Omental fat pad (tissue), 4 donors: ENCODE measurements around the gene GALNT17. TPM values are rescaled to one million over a fixed set of nuclear protein-coding genes. Genes with fewer than 3 reads are reported as not detected.

Experiments used
- ATAC-seq: fragments of 150-250 bp; one replicate; pipeline ENCODE4 v1.9.1; 2016; ENCODE audit warnings: mild to moderate bottlenecking, moderate library complexity; ENCODE audit not compliant: low FRiP score
- DNase-seq: peaks from one replicate; pipeline ENCODE4 v3.0.0-alpha.2; 2019; ENCODE audit warnings: low spot score
- total RNA-seq, 4 donors: library from RNA; depleted of rRNA; stranded (reverse); fragments of >200 nt; gene quantifications; one replicate each; pipeline ENCODE4 v1.1.0, GENCODE V29; 2016
- TF ChIP-seq, protein P1 (sequence below), 3 donors: fragments of 450-650 bp; IDR thresholded peaks; one replicate each; pipeline ENCODE4 v1.5.1; 2016 to 2017; ENCODE audit warnings: antibody characterized with exemption in 3 of 3, mild to moderate bottlenecking in 3 of 3, moderate library complexity in 2 of 3

Gene GALNT17
- total RNA-seq, 4 donors from 2014 or later, result 1.6 to 12.6 (median 2.9) TPM

DNA sequence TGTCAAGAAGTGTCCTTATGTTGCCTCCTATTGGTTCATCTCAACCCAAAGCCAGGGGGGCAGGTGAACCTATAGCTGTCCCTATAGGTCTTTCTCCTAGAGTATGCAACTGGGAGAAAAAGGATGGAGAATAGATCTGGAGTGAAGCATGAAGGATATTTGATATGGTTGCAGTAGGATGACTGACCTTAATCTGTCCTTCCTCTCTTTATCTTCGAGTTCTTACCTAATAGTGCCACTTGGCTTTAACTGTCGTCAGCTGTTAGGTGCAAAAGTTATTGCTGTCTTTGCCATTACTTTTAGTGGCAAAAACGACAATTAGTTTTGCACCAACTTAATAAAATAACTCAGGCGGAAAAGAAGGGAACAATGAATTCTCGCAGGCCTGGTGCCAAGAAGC is 196.0 kb downstream of the GALNT17 start:
- TF ChIP-seq, protein P1, sequence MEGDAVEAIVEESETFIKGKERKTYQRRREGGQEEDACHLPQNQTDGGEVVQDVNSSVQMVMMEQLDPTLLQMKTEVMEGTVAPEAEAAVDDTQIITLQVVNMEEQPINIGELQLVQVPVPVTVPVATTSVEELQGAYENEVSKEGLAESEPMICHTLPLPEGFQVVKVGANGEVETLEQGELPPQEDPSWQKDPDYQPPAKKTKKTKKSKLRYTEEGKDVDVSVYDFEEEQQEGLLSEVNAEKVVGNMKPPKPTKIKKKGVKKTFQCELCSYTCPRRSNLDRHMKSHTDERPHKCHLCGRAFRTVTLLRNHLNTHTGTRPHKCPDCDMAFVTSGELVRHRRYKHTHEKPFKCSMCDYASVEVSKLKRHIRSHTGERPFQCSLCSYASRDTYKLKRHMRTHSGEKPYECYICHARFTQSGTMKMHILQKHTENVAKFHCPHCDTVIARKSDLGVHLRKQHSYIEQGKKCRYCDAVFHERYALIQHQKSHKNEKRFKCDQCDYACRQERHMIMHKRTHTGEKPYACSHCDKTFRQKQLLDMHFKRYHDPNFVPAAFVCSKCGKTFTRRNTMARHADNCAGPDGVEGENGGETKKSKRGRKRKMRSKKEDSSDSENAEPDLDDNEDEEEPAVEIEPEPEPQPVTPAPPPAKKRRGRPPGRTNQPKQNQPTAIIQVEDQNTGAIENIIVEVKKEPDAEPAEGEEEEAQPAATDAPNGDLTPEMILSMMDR (IDR thresholded peaks at IDR 0.05), result no peak
- no peak for DNase-seq
- no peak for ATAC-seq

DNA sequence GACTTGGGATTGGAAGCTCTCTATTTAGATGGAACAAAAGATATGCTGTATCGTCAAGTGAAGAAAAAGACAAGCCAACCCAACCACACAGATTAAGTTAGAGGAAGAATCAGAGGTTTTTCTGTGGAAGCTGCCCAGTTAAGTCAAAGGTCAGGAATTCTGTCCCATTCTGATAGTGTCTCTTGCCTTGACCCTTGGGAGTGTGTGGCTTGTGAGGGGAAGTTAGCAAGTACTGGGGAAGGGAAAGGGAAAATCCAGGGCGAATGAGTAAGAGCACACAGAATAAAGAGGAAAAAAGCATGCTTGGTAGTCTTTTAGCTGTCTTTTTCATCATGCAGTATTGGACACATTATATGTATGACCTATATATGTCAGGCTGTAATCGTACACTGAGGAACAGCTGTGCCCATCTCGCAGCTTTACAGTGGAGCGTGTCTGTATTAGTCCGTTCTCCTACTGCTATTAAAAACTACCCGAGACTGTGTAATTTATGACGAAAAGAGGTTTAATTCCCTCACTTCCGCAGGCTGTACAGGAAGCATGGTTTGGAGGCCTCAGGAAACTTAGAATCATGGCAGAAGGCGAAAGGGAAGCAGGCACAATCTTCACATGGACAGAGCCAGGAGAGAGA is 197.2 kb downstream of the GALNT17 start:
- TF ChIP-seq, protein P1 (IDR thresholded peaks at IDR 0.05), result no peak
- DNase-seq (no peak), ATAC-seq (no peak)

DNA sequence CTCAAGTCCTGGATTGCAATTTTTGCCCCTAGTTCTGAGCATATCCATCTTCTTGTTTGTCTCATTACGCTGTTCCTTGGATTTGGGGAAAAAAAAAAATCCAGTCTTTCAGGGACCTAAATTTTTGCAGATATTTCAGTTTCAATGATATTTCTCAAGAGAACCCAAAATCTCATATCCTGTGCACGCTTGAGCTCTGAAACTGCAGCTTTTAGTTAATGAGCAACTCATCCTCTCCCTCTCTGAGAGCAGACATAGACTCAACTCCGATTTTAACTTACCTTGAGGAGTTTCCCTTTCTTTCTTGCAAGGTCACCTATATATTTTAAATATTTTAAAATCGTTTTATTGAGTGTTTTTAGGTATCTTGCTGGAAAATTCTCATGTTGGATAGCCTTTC is 200.3 kb downstream of the GALNT17 start:
- TF ChIP-seq, protein P1 (IDR thresholded peaks at IDR 0.05), result no peak
- ATAC-seq (no peak), DNase-seq (no peak)

DNA sequence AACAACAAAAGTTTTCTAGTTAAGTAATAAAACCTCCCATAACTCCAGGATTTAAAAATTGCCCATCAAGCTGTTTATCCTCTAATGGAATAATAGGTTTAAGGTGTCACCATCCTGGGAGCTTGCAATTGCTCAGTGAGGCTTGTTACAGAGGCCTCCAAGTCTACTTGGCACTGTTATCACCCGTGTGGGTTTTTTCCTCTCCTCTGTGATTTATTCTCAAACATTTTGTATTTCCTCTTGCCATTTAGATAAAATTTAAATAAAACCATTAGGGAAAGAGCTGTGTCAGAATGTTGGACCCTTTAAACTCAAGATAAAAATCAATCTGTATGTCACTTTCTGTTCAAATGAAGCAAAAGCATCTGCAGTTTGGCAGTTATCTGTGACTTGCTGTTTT is 202.6 kb downstream of the GALNT17 start:
- ATAC-seq (no peak), DNase-seq (no peak)
- TF ChIP-seq, protein P1 (IDR thresholded peaks at IDR 0.05), result no peak

DNA sequence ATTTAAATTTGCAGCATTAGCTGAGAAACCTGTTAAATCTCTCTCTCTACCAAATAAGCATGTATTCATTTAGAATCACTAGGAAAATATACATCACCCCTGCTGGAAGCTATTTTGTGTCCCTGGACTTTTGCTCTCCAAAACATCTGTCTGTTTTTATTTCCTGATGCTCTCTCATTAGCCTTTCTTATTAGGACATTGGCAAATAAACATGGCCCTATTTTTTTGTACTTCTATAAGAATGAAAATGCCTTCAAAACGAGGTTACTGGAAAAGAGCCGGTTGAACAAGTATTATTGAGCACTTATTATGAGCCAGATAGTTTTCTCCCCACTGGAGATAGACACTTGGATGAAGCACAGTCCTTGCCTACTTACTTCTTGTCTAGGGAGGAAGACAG is 206.9 kb downstream of the GALNT17 start:
- TF ChIP-seq, protein P1 (IDR thresholded peaks at IDR 0.05), result no peak
- no peak for DNase-seq
- ATAC-seq, result no peak

DNA sequence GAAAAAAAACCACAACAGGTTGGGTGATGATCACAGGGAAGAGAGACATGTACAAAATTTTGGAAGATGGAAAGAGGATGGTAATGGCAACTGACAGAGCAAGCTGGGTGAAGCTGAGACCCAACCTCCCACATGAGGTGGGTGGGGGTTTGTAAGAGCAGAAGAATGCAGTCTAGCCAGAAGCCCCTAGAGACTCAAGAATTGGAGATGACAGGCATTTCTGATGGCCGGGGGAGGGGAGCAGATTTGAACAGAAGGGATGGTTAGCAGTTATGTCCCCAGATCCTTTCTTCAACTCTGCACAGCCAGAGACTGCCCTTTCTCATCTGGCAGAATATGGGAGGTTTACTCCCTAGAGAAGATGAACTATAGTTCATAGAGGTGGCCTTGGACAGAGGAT is 208.0 kb downstream of the GALNT17 start:
- TF ChIP-seq, protein P1 (IDR thresholded peaks at IDR 0.05), result no peak
- ATAC-seq (no peak), DNase-seq (no peak)

DNA sequence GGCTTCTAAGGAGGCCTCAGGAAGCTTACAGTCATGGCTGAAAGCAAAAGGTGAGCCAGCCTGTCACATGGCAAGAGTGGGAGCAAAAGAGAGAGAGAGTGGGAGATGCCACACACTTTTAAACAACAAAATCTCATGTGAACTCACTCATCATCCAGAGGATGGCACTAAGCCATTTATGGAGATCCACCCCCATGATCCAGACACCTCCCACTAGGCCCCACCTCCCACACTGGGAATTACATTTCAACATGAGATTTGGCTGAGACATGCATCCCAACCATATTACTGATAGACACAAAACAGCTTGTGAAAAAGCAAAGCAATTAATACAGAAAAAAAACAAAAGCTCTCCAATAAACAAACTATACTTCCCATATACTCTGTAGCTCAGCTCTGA is 210.3 kb downstream of the GALNT17 start:
- TF ChIP-seq, protein P1 (IDR thresholded peaks at IDR 0.05), result no peak
- no peak for DNase-seq
- no peak for ATAC-seq
